PC-9 (cell line): ENCODE data around the gene PDE4D. TPM values are rescaled to one million over a fixed set of nuclear protein-coding genes. Genes with fewer than 3 reads are reported as not detected.

Source experiments
- BruUV-seq: library from RNA; stranded (reverse); fragments of 400-500 nt; replicated peaks from 2 replicates; lab custom pipeline; 2021; lab: Mats Ljungman, UMichigan
- CTCF ChIA-PET: fragments of 300-600 bp; sonication (Branson Sonifier 250); formaldehyde crosslinking; loops from one replicate; lab custom pipeline; 2022; ENCODE audit warnings: antibody characterized with exemption; lab: Charles Lee
- POLR2A ChIA-PET: fragments of 300-600 bp; sonication (Branson Sonifier 250); formaldehyde crosslinking; loops from one replicate; lab custom pipeline; 2022; ENCODE audit warnings: antibody characterized with exemption; ENCODE audit not compliant: unreplicated experiment; lab: Charles Lee
- DNase-seq, 2 experiments: peaks; one replicate each; pipeline versions ENCODE4 v3.0.0 to v3.0.0-alpha.2; 2015 to 2022; ENCODE audit warnings: mixed read lengths in 1 of 2
- H2AFZ ChIP-seq: fragments of 200-600 bp; sonication (generic); 2 replicates; pipeline ENCODE4 v1.8.1; 2017; ENCODE audit warnings: antibody characterized with exemption
- H3F3A ChIP-seq: fragments of 200-600 bp; sonication (generic); 2 replicates; pipeline ENCODE4 v1.8.1; 2017; ENCODE audit warnings: antibody characterized with exemption, mild to moderate bottlenecking, low read depth; ENCODE audit not compliant: insufficient read depth
- H3K27ac ChIP-seq: fragments of 200-600 bp; sonication (generic); 2 replicates; pipeline ENCODE4 v1.6.1; 2016; ENCODE audit warnings: mixed run types
- H3K27me3 ChIP-seq: fragments of 200-600 bp; sonication (generic); 2 replicates; pipeline ENCODE4 v1.6.1; 2016; ENCODE audit warnings: low read depth, mixed run types; ENCODE audit not compliant: insufficient read depth
- H3K36me3 ChIP-seq: fragments of 200-600 bp; sonication (generic); 2 replicates; pipeline ENCODE4 v1.6.1; 2016; ENCODE audit warnings: low read depth, mixed run types
- H3K4me1 ChIP-seq: fragments of 200-600 bp; sonication (generic); replicated peaks from 2 replicates; pipeline ENCODE4 v1.6.1; 2016; ENCODE audit warnings: mixed run types; ENCODE audit not compliant: insufficient read depth
- H3K4me2 ChIP-seq: fragments of 200-600 bp; sonication (generic); 2 replicates; pipeline ENCODE4 v1.6.1; 2017; ENCODE audit warnings: mixed run types
- H3K4me3 ChIP-seq: fragments of 200-600 bp; sonication (generic); 2 replicates; pipeline ENCODE4 v1.6.1; 2016; ENCODE audit warnings: mixed run types
- H3K79me2 ChIP-seq: fragments of 200-600 bp; sonication (generic); 2 replicates; pipeline ENCODE4 v1.6.1; 2017; ENCODE audit warnings: low read depth, mixed run types
- H3K9me2 ChIP-seq: fragments of 200-600 bp; sonication (generic); 2 replicates; pipeline ENCODE4 v1.8.1; 2017; ENCODE audit warnings: mild to moderate bottlenecking; ENCODE audit not compliant: insufficient read depth
- H3K9me3 ChIP-seq: fragments of 200-600 bp; sonication (generic); 2 replicates; pipeline ENCODE4 v1.8.1; 2016; ENCODE audit warnings: low read depth; ENCODE audit not compliant: insufficient read depth
- H4K20me1 ChIP-seq: fragments of 200-600 bp; sonication (generic); 2 replicates; pipeline ENCODE4 v1.8.1; 2017; ENCODE audit not compliant: insufficient read depth
- CTCF ChIP-seq: fragments of 200-600 bp; sonication (generic); conservative IDR thresholded peaks from 2 replicates; pipeline ENCODE4 v1.6.1; 2017; ENCODE audit warnings: mixed run types, antibody characterized with exemption, mild to moderate bottlenecking, moderate library complexity
- EZH2 ChIP-seq: fragments of 200-600 bp; sonication (generic); IDR thresholded peaks from 2 replicates; pipeline ENCODE4 v1.8.0; 2017; ENCODE audit warnings: antibody characterized with exemption, low read depth
- intact Hi-C: fragments of 100-400 bp; cut with micrococcal nuclease; formaldehyde crosslinking; loops from one replicate; pipeline ENCODE4 v1.10.0; 2022; ENCODE audit not compliant: unreplicated experiment
- total RNA-seq: library from RNA; stranded (reverse); gene quantifications from 2 replicates; pipeline ENCODE4 v1.2.3, GENCODE V29; 2021

Gene PDE4D
- total RNA-seq, 1 experiment from 2014 or later = 9.8 TPM

GRCh38 chr5:58970766-58971165, 922.8 kb downstream of the PDE4D start:
- Histone ChIP-seq H3K79me2 (no peaks in the 10 kb centered on the region), H4K20me1 (no peaks in the 10 kb centered on the region), H2AFZ (no peak overlapping the region), H3K36me3 (no peaks in the 10 kb centered on the region), H3K27ac (no peak overlapping the region), H3F3A (no peaks in the 10 kb centered on the region), H3K27me3 (no peaks in the 10 kb centered on the region), H3K4me3 (no peak overlapping the region), H3K4me2 (no peak overlapping the region), H3K9me2 (no peaks in the 10 kb centered on the region; the same call in 1 of the 2 replicates), H3K9me3 (no peaks in the 10 kb centered on the region), H3K4me1 (no peaks in the 10 kb centered on the region)
- no peak for DNase-seq
- POLR2A ChIA-PET = interaction anchor here (0.6 kb wide), 1 partner anchor 13 kb away, joined by 3 read pairs; no protein-coding TSS in a partner anchor
- intact Hi-C loops = no loop called here
- CTCF ChIA-PET = no interaction called here
- no TSS peak for BruUV-seq
- TF ChIP-seq EZH2 (no peak), CTCF (no peak)

- intact Hi-C loops = no loop called here
These were observed 923.7 kb downstream of the PDE4D start for GRCh38 chr5:58969795-58970194.

GRCh38 chr5:58969253-58969652, 924.3 kb downstream of the PDE4D start:
- CTCF ChIA-PET = no interaction called here
- intact Hi-C loops = no loop called here
- POLR2A ChIA-PET = interaction anchor here (0.7 kb wide), 1 partner anchor 409 kb away, joined by 3 read pairs; no protein-coding TSS in a partner anchor

More at GRCh38 chr5:58969795-58970194, 923.7 kb downstream of the PDE4D start:
- Histone ChIP-seq H4K20me1 (no peaks in the 10 kb centered on the region), H3K79me2 (no peaks in the 10 kb centered on the region), H3K36me3 (no peaks in the 10 kb centered on the region), H3K4me3 (no peak overlapping the region), H3K4me2 (no peak overlapping the region), H3K9me2 (no peaks in the 10 kb centered on the region; the same call in 1 of the 2 replicates), H2AFZ (no peak overlapping the region), H3K27me3 (no peaks in the 10 kb centered on the region), H3K27ac (no peak overlapping the region), H3F3A (no peaks in the 10 kb centered on the region), H3K9me3 (no peaks in the 10 kb centered on the region; the same call in 1 of the 2 replicates), H3K4me1 (no peaks in the 10 kb centered on the region)
- DNase-seq = no peak
- CTCF ChIA-PET = no interaction called here
- POLR2A ChIA-PET = no interaction called here
- BruUV-seq = no TSS peak
- no peak for TF ChIP-seq EZH2
- TF ChIP-seq CTCF = no peak

More at GRCh38 chr5:58969253-58969652, 924.3 kb downstream of the PDE4D start:
- Histone ChIP-seq H3K27me3 (no peaks in the 10 kb centered on the region), H3K9me3 (no peaks in the 10 kb centered on the region; the same call in 1 of the 2 replicates), H3F3A (no peaks in the 10 kb centered on the region), H3K9me2 (no peaks in the 10 kb centered on the region; the same call in 1 of the 2 replicates), H3K4me1 (no peaks in the 10 kb centered on the region), H4K20me1 (no peaks in the 10 kb centered on the region), H3K79me2 (no peaks in the 10 kb centered on the region), H2AFZ (no peak overlapping the region), H3K27ac (no peak overlapping the region), H3K4me2 (no peak overlapping the region), H3K36me3 (no peaks in the 10 kb centered on the region), H3K4me3 (no peak overlapping the region)
- TF ChIP-seq EZH2 = no peak
- TF ChIP-seq CTCF = no peak
- DNase-seq = no peak
- no TSS peak for BruUV-seq
